H9 (cell line): ENCODE measurements around the gene ASTL. TPM values are rescaled to one million over a fixed set of nuclear protein-coding genes. Genes with fewer than 3 reads are reported as not detected.

Experiments used
- DNase-seq: peaks from one replicate; pipeline ENCODE4 v3.0.0-alpha.2; 2017
- H2AFZ ChIP-seq: one replicate; pipeline ENCODE4 v1.6.1; 2013; ENCODE audit warnings: mild to moderate bottlenecking, low read length, control low read depth, moderate library complexity
- H2AK5ac ChIP-seq: 2 replicates; pipeline ENCODE4 v1.6.1; 2013; ENCODE audit warnings: low read length, control low read depth, mixed read lengths; ENCODE audit not compliant: insufficient read length
- H2BK120ac ChIP-seq: one replicate; pipeline ENCODE4 v1.6.1; 2013; ENCODE audit warnings: low read depth, mild to moderate bottlenecking, low read length, control low read depth, inconsistent platforms; ENCODE audit not compliant: poor library complexity, severe bottlenecking
- H2BK12ac ChIP-seq: 2 replicates; pipeline ENCODE4 v1.6.1; 2013; ENCODE audit warnings: low read length, control low read depth, mixed read lengths, low read depth; ENCODE audit not compliant: insufficient read length
- H2BK15ac ChIP-seq: 2 replicates; pipeline ENCODE4 v1.6.1; 2013; ENCODE audit warnings: low read depth, low read length, control low read depth
- H2BK20ac ChIP-seq: one replicate; pipeline ENCODE4 v1.6.1; 2013; ENCODE audit warnings: low read depth, mild to moderate bottlenecking, low read length, control low read depth, inconsistent platforms; ENCODE audit not compliant: poor library complexity, severe bottlenecking
- H2BK5ac ChIP-seq: 2 replicates; pipeline ENCODE4 v1.6.1; 2013; ENCODE audit warnings: low read length, control low read depth, mixed read lengths; ENCODE audit not compliant: insufficient read length
- H3K14ac ChIP-seq: 2 replicates; pipeline ENCODE4 v1.6.1; 2013; ENCODE audit warnings: low read length, control low read depth; ENCODE audit not compliant: insufficient read depth
- H3K18ac ChIP-seq: 2 replicates; pipeline ENCODE4 v1.6.1; 2013; ENCODE audit warnings: low read depth, mild to moderate bottlenecking, mixed read lengths, low read length, control low read depth; ENCODE audit not compliant: insufficient read length
- H3K23ac ChIP-seq: 2 replicates; pipeline ENCODE4 v1.6.1; 2013; ENCODE audit warnings: low read length, control low read depth, mixed read lengths, low read depth; ENCODE audit not compliant: insufficient read length
- H3K23me2 ChIP-seq: 2 replicates; pipeline ENCODE4 v1.6.1; 2013; ENCODE audit warnings: low read depth, mild to moderate bottlenecking, mixed read lengths, low read length, control low read depth; ENCODE audit not compliant: insufficient read length, poor library complexity, severe bottlenecking
- H3K27ac ChIP-seq: 2 replicates; pipeline ENCODE4 v1.5.1; 2013; ENCODE audit warnings: low read length, control low read depth, mixed read lengths, low read depth; ENCODE audit not compliant: insufficient read length
- H3K27me3 ChIP-seq: 2 replicates; pipeline ENCODE4 v1.6.1; 2013; ENCODE audit warnings: low read length, control low read depth, inconsistent platforms; ENCODE audit not compliant: insufficient read depth
- H3K4ac ChIP-seq: 2 replicates; pipeline ENCODE4 v1.6.1; 2013; ENCODE audit warnings: low read depth, mild to moderate bottlenecking, control low read depth, inconsistent platforms, low read length, moderate library complexity
- H3K4me1 ChIP-seq: 2 replicates; pipeline ENCODE4 v1.6.1; 2013; ENCODE audit warnings: low read length, control low read depth, inconsistent platforms; ENCODE audit not compliant: insufficient read depth
- H3K4me2 ChIP-seq: 2 replicates; pipeline ENCODE4 v1.6.1; 2013; ENCODE audit warnings: low read length, control low read depth, mixed read lengths; ENCODE audit not compliant: insufficient read length, insufficient read depth
- H3K56ac ChIP-seq: 2 replicates; pipeline ENCODE4 v1.6.1; 2013; ENCODE audit warnings: low read depth, mild to moderate bottlenecking, mixed read lengths, low read length, control low read depth; ENCODE audit not compliant: insufficient read length
- H3K79me1 ChIP-seq: 2 replicates; pipeline ENCODE4 v1.6.1; 2013; ENCODE audit warnings: low read depth, mild to moderate bottlenecking, moderate library complexity, low read length, control low read depth, inconsistent platforms; ENCODE audit not compliant: insufficient read depth, poor library complexity, severe bottlenecking
- H3K79me2 ChIP-seq: 2 replicates; pipeline ENCODE4 v1.6.1; 2013; ENCODE audit warnings: low read length, control low read depth, inconsistent platforms; ENCODE audit not compliant: insufficient read depth
- H3K9ac ChIP-seq: 2 replicates; pipeline ENCODE4 v1.6.1; 2013; ENCODE audit warnings: low read length, control low read depth, mixed read lengths; ENCODE audit not compliant: insufficient read length; ENCODE audit errors: extremely low read depth
- H3K9me3 ChIP-seq: one replicate; pipeline ENCODE4 v1.6.1; 2013; ENCODE audit warnings: low read depth, low read length, inconsistent platforms; ENCODE audit not compliant: control insufficient read depth
- H3T11ph ChIP-seq: one replicate; pipeline ENCODE4 v1.6.1; 2013; ENCODE audit warnings: mild to moderate bottlenecking, low read length, control low read depth, inconsistent platforms
- H4K20me1 ChIP-seq: one replicate; pipeline ENCODE4 v1.6.1; 2013; ENCODE audit not compliant: control insufficient read depth, insufficient read length, insufficient read depth
- H4K5ac ChIP-seq: 2 replicates; pipeline ENCODE4 v1.6.1; 2013; ENCODE audit warnings: low read depth, mild to moderate bottlenecking, mixed read lengths, low read length, control low read depth; ENCODE audit not compliant: insufficient read length
- H4K8ac ChIP-seq: replicated peaks from 2 replicates; pipeline ENCODE4 v1.6.1; 2013; ENCODE audit warnings: low read length, control low read depth, mixed read lengths, low read depth; ENCODE audit not compliant: insufficient read length
- H4K91ac ChIP-seq: 2 replicates; pipeline ENCODE4 v1.6.1; 2013; ENCODE audit warnings: low read depth, mild to moderate bottlenecking, moderate library complexity, mixed read lengths, low read length, control low read depth; ENCODE audit not compliant: insufficient read length
- H3K27ac Mint-ChIP-seq, 3 experiments: 2 replicates in 2 of 3; 3 replicates in 1 of 3; pipeline ENCODE4 v1.8.0; 2020 to 2021; ENCODE audit warnings: mixed read lengths in 3 of 3, mild to moderate bottlenecking in 1 of 3, moderate library complexity in 1 of 3
- H3K27me3 Mint-ChIP-seq: 2 replicates; pipeline ENCODE4 v1.8.0; 2021; ENCODE audit warnings: low read depth, mild to moderate bottlenecking, moderate library complexity, mixed read lengths
- H3K36me3 Mint-ChIP-seq, 3 experiments: 2 replicates in 2 of 3; 3 replicates in 1 of 3; pipeline ENCODE4 v1.8.0; 2020 to 2021; ENCODE audit warnings: low read depth in 3 of 3, mixed read lengths in 3 of 3; ENCODE audit not compliant: insufficient read depth in 1 of 3
- H3K4me1 Mint-ChIP-seq, 2 experiments: 2 replicates each; pipeline ENCODE4 v1.8.0; 2020; ENCODE audit warnings: mixed read lengths in 2 of 2
- H3K4me3 Mint-ChIP-seq, 2 experiments: 2 replicates in 1 of 2; 3 replicates in 1 of 2; pipeline ENCODE4 v1.8.0; 2020 to 2021; ENCODE audit warnings: mild to moderate bottlenecking in 2 of 2, mixed read lengths in 2 of 2, moderate library complexity in 1 of 2
- H3K9me3 Mint-ChIP-seq, 2 experiments: 2 replicates in 1 of 2; 3 replicates in 1 of 2; pipeline ENCODE4 v1.8.0; 2020; ENCODE audit warnings: mild to moderate bottlenecking in 2 of 2, mixed read lengths in 2 of 2, moderate library complexity in 1 of 2
- CTCF ChIP-seq: fragments of 200-600 bp; sonication (generic); conservative IDR thresholded peaks from 3 replicates; pipeline ENCODE4 v1.8.0; 2021; ENCODE audit warnings: antibody characterized with exemption, mild to moderate bottlenecking
- WGBS: extraction: QIAGEN DNeasy Blood & Tissue Kit; methylation state at CpG from one replicate; pipeline ENCODE4 v1.1.7; 2013; ENCODE audit warnings: missing lambda C conversion rate, low lambda C conversion rate, mixed read lengths; ENCODE audit not compliant: insufficient read length; ENCODE audit errors: extremely low coverage; 5-methylcytosine and 5-hydroxymethylcytosine counted together
- total RNA-seq: library from RNA; stranded (reverse); gene quantifications from 2 replicates; pipeline ENCODE4 v1.2.1, GENCODE V29; 2021

The ASTL gene
- total RNA-seq, 1 experiment from 2014 or later: 0.81 TPM

DNA sequence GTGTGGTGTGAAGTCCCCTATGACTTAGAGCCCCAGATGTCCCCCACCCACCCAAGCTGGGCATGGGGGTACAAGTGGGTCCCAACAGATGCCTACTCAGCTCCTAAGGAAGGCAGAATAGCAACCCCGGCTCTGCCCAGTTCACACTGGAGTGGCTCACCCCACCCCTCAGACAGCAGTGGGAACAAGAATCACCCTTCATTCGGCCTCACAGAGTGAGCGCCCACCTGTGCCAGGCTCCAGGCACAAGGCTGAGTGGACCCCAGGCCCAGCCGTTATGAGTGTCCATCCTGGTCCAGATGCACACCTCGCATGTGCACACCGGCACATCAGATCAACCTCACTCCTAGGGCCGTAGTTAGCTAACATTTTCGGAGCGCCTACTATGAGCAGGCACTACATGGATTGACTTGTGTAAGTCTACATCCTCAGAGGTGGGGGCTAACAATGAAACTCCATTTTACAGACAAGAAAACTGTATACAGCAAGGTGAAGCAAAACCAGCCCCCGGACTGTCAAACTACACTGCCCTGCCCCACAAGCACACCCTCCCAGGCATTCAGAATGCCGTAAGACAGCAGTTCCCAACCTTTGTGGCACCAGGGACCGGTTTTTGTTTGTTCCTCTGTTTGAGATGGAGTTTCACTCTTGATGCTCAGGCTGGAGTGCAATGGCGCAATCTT, 2.8 kb upstream of the ASTL start:
- H3K27ac ChIP-seq: no peak overlapping the region
- H3K4me1 Mint-ChIP-seq: peaks cover 20 to 27% of the 10 kb centered on the region in 2 experiments

More for the DNA sequence above, 2.8 kb upstream of the ASTL start:
- Histone ChIP-seq H3K14ac (no peak overlapping the region), H3T11ph (no peak overlapping the region), H2AK5ac (no peak overlapping the region), H3K9ac (no peak overlapping the region), H4K8ac (no peak overlapping the region), H4K5ac (no peak overlapping the region), H2BK20ac (no peak overlapping the region), H3K9me3 (no peaks in the 10 kb centered on the region), H3K4ac (no peak overlapping the region), H2BK120ac (no peak overlapping the region), H4K91ac (no peak overlapping the region), H3K56ac (no peak overlapping the region), H3K27me3 (no peaks in the 10 kb centered on the region; the same call in 1 of the 2 replicates), H3K4me2 (no peak overlapping the region), H3K23ac (no peak overlapping the region), H3K23me2 (peaks cover 6% of the 10 kb centered on the region), H3K4me1 (no peaks in the 10 kb centered on the region), H3K18ac (no peak overlapping the region), H2BK5ac (no peak overlapping the region), H4K20me1 (no peaks in the 10 kb centered on the region), H2BK15ac (no peak overlapping the region), H2BK12ac (no peak overlapping the region), H2AFZ (no peak overlapping the region), H3K79me2 (no peaks in the 10 kb centered on the region), H3K79me1 (no peaks in the 10 kb centered on the region)
- no peaks in the 10 kb centered on the region for H3K9me3 Mint-ChIP-seq
- no peak for TF ChIP-seq CTCF
- H3K4me3 Mint-ChIP-seq: no peak overlapping the region
- H3K27me3 Mint-ChIP-seq: peaks cover 27% of the 10 kb centered on the region
- H3K36me3 Mint-ChIP-seq: peaks cover 0 to 18% (median 0%) of the 10 kb centered on the region in 3 experiments; a peak in 2 of 7 replicates
- H3K27ac Mint-ChIP-seq: peak overlapping the region in 1 of 3 experiments; percentile 40; a peak in 1 of 7 replicates
- no CpG with 5 or more reads among the region's 13 CpGs for WGBS
- DNase-seq: no peak
